NCI-H187 treated with DMSO at 0.1 percent for 48 hours (cell line): Measurements from ENCODE around the gene CDH18.

Experiments
- DNase-seq: peaks from one replicate; lab custom pipeline; 2025; lab: John Stamatoyannopoulos, UW

The CDH18 gene

DNA sequence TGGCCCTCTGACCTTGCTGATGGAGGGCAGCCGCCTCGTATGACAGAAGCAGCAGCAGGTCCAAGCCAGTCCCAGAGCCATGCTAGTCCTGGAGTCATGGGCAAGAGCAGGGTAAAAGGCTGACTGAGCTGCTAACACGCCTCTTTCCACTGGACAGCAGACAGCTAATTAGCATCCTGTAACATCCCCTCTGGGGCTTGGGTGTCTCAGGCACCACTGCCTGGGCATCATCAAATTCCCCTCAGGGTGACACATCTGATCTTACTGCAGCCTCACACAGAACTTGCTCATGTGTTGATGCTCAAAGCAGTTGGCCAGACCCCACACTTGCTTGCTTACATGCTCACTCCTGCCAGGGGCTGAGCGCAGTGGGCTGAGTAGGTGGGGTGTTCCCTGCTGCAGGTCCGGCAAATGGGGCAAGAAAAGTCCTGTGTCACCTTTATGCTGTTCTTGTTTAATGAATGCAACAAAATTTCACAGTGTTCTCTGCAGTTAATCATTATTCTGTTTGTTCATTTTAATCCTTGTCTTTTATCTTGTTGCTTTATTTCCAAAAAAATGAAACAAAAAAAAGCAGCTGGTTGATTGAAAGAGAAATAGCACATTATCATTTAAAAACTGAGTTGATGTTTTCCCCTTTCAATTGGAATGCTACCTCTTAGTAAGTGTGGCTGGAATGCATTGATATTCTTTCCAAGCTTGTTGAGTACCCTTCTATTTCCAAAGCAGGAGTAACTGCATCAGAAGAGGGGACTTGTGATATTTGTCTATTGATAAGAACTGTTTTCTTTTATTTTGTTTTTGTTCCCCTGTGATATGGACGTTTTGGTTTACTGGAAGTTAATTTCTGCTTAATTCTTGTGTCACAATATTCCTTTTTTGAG, 254.1 kb downstream of the CDH18 start:
- no peak for DNase-seq

- DNase-seq, result no peak
These were observed 259.4 kb downstream of the CDH18 start for GRCh38 chr5:19728571-19728970.

DNA sequence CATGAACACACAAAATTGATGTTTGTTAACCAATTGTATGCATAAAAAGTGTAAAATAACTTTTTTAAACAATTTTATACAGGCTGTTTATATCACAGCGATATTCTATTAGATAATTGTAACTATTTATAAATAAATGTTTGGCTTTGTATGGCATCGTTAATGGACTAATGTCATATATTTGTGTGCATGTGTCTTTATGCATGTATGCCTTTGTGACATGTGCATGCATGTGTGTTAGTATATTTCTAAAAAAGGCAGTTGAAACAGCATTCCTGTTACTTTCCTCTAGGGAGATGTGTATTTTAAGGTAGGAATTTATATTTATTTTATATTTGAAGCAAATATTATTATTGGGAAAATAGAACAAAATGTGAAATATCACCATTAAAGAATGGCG, 268.9 kb downstream of the CDH18 start:
- no peak for DNase-seq

DNA sequence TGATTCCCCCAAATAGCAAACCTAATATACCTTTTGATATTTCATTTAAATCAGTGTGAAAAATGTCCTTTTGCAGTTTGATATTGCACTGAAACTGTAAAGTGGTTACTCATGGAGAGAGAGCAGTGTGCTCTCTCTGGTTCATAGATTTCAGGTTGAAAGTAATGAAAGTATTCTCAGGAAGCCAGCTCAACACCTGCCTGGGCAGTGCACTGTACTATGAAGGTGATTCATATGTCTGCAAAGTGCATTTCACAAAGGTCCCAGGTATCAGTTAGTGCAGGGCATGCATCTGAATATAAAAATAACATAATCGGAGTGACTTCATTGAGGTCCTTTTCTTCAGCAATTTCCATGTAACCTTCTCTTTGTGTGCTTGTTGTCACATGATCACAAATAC, 274.3 kb downstream of the CDH18 start:
- no peak for DNase-seq

GRCh38 chr5:19709403-19709802, 278.6 kb downstream of the CDH18 start:
- DNase-seq, result no peak

DNA sequence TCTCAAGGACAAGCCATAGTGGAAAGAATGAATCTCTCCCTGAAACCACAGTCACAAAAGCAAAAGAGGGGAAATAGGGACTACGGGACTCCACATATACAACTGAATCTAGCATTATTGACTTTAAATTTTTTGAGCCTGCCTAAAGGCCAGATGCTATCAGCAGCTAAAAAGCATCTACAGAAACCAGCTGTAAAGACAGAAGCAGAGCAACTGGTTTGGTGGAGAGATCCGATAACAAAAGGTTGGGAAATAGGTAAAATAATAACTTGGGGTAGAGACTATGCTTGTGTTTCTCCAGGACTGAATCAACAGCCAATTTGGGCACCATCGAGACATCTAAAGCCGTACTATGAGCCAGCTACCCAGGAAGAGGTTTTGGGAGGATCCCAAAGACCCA, 281.2 kb downstream of the CDH18 start:
- no peak for DNase-seq

GRCh38 chr5:19701731-19702130, 286.3 kb downstream of the CDH18 start:
- no peak for DNase-seq

DNA sequence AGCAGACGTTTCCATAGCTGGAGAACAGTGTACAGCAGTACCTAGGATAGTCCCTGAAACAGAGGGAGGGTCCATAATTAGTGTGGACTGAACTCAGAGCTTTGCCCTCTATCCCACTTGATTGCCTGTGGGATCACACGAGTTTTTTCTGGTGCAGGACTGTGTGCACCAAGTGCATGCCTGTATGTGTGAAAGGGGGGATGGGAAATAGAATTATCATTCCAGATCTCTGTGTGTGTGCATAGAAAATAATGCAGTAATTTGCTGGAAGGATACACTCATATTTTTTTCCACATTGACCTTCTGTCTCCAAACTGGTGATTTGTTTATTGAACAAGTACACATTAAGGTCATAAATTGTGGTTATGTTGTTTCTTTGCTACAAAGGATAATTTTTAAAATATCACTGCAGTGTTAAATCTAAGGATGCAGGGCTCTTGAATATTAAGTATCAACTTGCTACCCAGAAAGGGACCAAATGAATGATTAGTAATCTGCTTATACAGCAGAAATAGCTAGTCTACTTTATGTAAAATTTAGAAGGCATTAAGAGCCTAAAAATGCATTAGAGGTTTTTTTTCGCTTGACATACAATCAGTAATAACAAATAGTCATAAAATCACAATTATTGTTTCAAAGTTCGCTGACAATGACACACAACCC, 292.9 kb downstream of the CDH18 start:
- no peak for DNase-seq

DNA sequence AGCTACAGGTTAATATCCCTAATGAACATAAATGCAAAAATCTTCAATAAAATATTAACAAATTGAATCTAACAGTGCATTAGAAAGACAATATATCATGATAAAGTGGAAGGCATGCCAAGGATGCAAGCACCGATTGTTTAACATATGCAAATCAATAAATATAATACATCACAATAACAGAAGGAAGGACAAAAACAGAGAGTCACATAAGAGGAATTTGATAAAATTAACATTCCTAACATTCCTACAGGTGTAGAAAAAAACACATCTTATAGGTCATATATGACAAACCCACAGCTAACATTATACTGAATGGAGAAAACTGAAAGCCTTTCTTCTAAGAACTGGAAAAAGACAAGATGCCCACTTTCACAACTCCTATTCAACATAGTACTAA, 297.0 kb downstream of the CDH18 start:
- no peak for DNase-seq

DNA sequence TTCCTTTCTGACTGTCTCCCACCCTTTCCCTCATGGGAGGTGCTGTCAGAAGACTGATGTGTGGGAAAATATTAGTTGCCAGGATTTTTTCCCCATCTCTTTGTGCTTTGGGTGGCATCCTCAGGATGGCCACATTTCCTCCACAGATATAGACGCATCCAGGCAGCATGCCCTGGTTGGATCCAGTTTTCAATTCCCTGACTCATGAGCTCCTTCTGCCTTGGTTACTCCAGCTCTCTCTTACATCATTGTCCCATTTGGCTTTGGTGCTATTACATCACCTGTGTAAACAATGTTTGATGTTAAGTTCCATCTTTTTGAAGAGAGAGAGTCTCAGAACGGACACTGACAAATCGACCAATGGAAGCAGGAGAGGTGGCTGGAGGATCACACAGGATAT, 302.5 kb downstream of the CDH18 start:
- DNase-seq, result no peak

GRCh38 chr5:19676895-19677294, 311.1 kb downstream of the CDH18 start:
- no peak for DNase-seq

GRCh38 chr5:19660679-19661078, 327.3 kb downstream of the CDH18 start:
- no peak for DNase-seq

GRCh38 chr5:19655627-19656026, 332.4 kb downstream of the CDH18 start:
- no peak for DNase-seq

DNA sequence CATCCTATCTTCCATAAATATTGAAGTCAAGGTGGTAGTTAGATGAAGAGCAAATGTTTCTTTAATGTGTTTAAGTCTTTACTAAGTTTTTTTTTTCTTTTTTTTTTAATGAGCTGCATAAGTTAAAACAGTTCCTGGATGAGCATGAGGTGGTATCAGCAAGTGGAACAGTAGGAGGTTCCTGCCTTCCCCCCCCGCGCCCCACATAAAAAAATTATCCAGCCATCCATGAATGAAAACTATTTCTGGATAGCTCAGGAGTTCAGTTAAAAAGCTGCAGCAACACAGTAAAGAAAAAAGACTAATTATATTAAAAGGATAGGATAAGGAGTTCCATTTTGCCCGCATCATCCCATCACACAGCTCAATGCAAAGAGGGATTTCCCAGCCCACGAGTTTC, 349.5 kb downstream of the CDH18 start:
- DNase-seq, result no peak

DNA sequence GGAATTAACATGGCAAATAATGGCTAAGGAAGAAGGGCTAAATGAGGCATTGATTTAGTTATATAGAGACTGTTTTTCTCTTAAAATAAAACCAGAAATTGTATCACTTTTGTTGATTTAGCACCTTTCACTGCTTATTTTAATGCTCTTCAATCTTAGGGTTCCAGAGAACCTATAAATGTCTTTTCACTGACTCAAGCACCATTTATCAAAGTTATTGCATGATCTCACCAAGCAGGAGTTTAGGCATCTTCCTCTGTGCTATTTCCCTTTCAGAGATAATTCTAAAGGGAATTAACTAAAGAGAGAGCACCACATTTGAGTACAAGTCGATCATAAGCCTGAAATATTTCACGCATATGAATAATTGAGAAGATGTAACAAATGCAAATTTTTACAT, 357.1 kb downstream of the CDH18 start:
- DNase-seq, result no peak

DNA sequence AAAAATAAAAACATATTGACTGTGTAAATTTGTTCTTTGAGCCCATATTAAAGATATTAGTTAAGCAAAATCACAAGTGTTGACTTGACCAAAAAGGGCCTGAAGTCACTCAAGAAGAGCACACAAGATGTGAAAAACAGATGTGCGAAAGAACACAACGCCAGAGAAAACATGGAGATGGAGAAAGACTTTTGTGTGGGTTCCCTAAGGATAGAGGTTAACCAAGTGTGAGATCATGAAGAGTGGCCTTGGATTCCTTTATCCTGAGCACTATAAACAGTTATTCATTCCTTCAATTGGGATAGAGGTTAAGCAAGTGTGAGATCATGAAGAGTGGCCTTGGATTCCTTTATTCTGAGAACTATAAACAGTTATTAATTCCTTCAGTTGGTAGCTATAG, 361.8 kb downstream of the CDH18 start:
- DNase-seq, result no peak

- DNase-seq, result no peak
These were observed 362.4 kb downstream of the CDH18 start for GRCh38 chr5:19625562-19625961.

- DNase-seq, result no peak
These were observed 368.4 kb downstream of the CDH18 start for GRCh38 chr5:19619571-19619970.

- DNase-seq, result no peak
These were observed 371.2 kb downstream of the CDH18 start for GRCh38 chr5:19616701-19617215.

DNA sequence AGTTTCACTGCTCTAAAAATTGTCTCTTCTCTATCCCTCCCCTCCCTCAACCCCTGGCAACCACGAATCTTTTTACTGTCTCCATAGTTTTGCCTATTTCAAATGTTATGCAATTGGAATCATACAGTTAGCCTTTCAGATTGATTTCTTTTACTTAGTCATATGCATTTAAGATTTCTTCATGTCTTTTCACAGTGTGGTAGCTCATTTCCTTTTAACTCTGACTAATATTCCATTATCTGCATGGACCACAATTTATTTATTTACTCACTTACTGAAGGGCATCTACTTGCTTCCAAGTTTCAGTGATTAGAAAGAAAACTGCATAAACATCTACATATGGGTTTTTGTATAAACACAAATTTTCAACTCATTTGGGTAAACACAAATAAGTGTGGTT, 372.3 kb downstream of the CDH18 start:
- no peak for DNase-seq

GRCh38 chr5:19615071-19615470, 372.9 kb downstream of the CDH18 start:
- DNase-seq, result no peak

- no peak for DNase-seq
These were observed 379.5 kb downstream of the CDH18 start for GRCh38 chr5:19608444-19609002.

DNA sequence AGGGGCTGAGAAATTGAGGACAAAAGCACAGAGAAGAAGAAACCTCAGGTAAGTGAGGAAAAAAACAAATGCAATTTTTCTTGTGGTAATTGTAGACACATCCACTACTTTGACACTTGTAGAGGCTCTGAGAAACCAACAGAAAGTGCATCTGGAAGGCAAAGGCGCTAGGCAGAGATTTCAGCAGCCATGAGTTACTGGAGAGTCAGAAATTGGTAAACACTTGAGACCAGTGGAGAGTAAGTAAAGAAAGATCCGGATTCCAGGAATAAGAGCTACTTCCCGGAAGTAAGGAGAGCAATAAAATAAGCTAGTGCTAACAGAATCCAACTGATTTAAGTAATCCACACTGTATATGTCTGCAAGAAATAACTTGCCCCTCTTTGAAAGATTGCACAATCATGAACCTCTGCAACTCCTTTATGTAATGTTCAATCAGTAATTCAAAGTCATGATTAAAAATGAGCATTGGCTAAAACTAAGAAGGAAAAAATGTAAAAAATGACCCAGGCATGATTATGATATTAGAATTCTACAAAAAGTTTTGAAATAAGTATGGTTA, 382.1 kb downstream of the CDH18 start:
- no peak for DNase-seq
